Transverse colon (tissue), 3 donors: ENCODE results near the gene TMEM59.

Experiments used
- EP300 ChIP-seq: sonication (generic); formaldehyde crosslinking; IDR thresholded peaks from one replicate; pipeline ENCODE4 v1.6.1; 2017; ENCODE audit warnings: antibody characterized with exemption, low read depth
- TF ChIP-seq, protein P1 (sequence below), 5 experiments: fragments of 200-600 bp in 3 of 5; fragments of 450-650 bp in 2 of 5; sonication (generic) in 3 of 5; IDR thresholded peaks; 1 replicate in 2 of 5; 2 replicates in 3 of 5; pipeline ENCODE4 v1.5.1; 2016 to 2017; ENCODE audit warnings: antibody characterized with exemption in 5 of 5, inconsistent platforms in 3 of 5, mild to moderate bottlenecking in 2 of 5, moderate library complexity in 1 of 5

- TF ChIP-seq, protein P1, sequence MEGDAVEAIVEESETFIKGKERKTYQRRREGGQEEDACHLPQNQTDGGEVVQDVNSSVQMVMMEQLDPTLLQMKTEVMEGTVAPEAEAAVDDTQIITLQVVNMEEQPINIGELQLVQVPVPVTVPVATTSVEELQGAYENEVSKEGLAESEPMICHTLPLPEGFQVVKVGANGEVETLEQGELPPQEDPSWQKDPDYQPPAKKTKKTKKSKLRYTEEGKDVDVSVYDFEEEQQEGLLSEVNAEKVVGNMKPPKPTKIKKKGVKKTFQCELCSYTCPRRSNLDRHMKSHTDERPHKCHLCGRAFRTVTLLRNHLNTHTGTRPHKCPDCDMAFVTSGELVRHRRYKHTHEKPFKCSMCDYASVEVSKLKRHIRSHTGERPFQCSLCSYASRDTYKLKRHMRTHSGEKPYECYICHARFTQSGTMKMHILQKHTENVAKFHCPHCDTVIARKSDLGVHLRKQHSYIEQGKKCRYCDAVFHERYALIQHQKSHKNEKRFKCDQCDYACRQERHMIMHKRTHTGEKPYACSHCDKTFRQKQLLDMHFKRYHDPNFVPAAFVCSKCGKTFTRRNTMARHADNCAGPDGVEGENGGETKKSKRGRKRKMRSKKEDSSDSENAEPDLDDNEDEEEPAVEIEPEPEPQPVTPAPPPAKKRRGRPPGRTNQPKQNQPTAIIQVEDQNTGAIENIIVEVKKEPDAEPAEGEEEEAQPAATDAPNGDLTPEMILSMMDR (IDR thresholded peaks at IDR 0.05) = peak in 1 of 5 experiments; percentile 6
- no peak for TF ChIP-seq EP300
Observed at GRCh38 chr1:54052431-54052933, 522 bp downstream of the TMEM59 start.
